HEK293 (cell line): ENCODE data around the gene DNAJA3.

Source experiments
- CTCF ChIA-PET: fragments of 350-600 bp; formaldehyde crosslinking; extraction: SDS; loops from one replicate; lab custom pipeline; 2021; ENCODE audit warnings: antibody characterized with exemption; lab: Yijun Ruan, JAX
- POLR2A ChIA-PET: fragments of 300-600 bp; formaldehyde crosslinking; extraction: SDS; loops from one replicate; lab custom pipeline; 2020; ENCODE audit warnings: antibody characterized with exemption, inconsistent platforms; lab: Yijun Ruan, JAX
- H3K27ac ChIP-seq: fragments of 200-500 bp; sonication (Bioruptor generic); 2 replicates; pipeline ENCODE4 v1.5.1; 2014; ENCODE audit warnings: low read depth, low read length, control low read depth, inconsistent platforms; ENCODE audit errors: extremely low read depth
- H3K36me3 ChIP-seq, 2 experiments: fragments of 200-500 bp in 1 of 2; sonication (Bioruptor generic) in 1 of 2; 1 replicate in 1 of 2; 2 replicates in 1 of 2; pipeline ENCODE4 v1.5.1; 2014 to 2017; ENCODE audit warnings: inconsistent platforms in 2 of 2, low read length in 2 of 2; ENCODE audit not compliant: control insufficient read depth in 2 of 2, insufficient read depth in 1 of 2
- H3K4me1 ChIP-seq: fragments of 200-500 bp; sonication (Bioruptor generic); 2 replicates; pipeline ENCODE4 v1.5.1; 2014; ENCODE audit warnings: mild to moderate bottlenecking, low read length, inconsistent platforms; ENCODE audit not compliant: control insufficient read depth, insufficient read depth
- H3K4me3 ChIP-seq: 2 replicates; pipeline ENCODE4 v1.5.1; 2011; ENCODE audit warnings: low read depth, mild to moderate bottlenecking, control low read depth, low read length, moderate library complexity
- H3K9me3 ChIP-seq: fragments of 200-500 bp; sonication (Bioruptor generic); 2 replicates; pipeline ENCODE4 v1.5.1; 2014; ENCODE audit warnings: low read depth, low read length, inconsistent platforms; ENCODE audit not compliant: control insufficient read depth, insufficient read depth
- OSR2 ChIP-seq: fragments of 450-650 bp; formaldehyde crosslinking; IDR thresholded peaks from 2 replicates; pipeline ENCODE4 v1.5.1; 2016; ENCODE audit warnings: missing biosample characterization, missing genetic modification characterization
- PRDM1 ChIP-seq: fragments of 450-650 bp; formaldehyde crosslinking; IDR thresholded peaks from 2 replicates; pipeline ENCODE4; 2016; ENCODE audit warnings: missing biosample characterization, missing genetic modification characterization
- ZEB2 ChIP-seq: fragments of 450-650 bp; formaldehyde crosslinking; IDR thresholded peaks from 2 replicates; pipeline ENCODE4 v1.5.1; 2016; ENCODE audit warnings: missing biosample characterization, missing genetic modification characterization
- ZFHX2 ChIP-seq: fragments of 450-650 bp; formaldehyde crosslinking; conservative IDR thresholded peaks from 2 replicates; pipeline ENCODE4 v1.5.1; 2016; ENCODE audit warnings: missing biosample characterization, missing genetic modification characterization
- ZNF140 ChIP-seq: fragments of 450-650 bp; formaldehyde crosslinking; IDR thresholded peaks from 2 replicates; pipeline ENCODE4 v1.5.1; 2016; ENCODE audit warnings: missing biosample characterization, missing genetic modification characterization
- ZNF155 ChIP-seq: fragments of 450-650 bp; formaldehyde crosslinking; IDR thresholded peaks from 2 replicates; pipeline ENCODE4 v1.5.1; 2016; ENCODE audit warnings: missing biosample characterization, missing genetic modification characterization
- ZNF324 ChIP-seq: fragments of 450-650 bp; formaldehyde crosslinking; IDR thresholded peaks from 2 replicates; pipeline ENCODE4 v1.5.1; 2016; ENCODE audit warnings: missing biosample characterization, missing genetic modification characterization
- ZNF341 ChIP-seq: fragments of 450-650 bp; formaldehyde crosslinking; IDR thresholded peaks from 2 replicates; pipeline ENCODE4; 2016; ENCODE audit warnings: low read depth, missing biosample characterization, missing genetic modification characterization
- ZNF426 ChIP-seq: fragments of 450-650 bp; formaldehyde crosslinking; IDR thresholded peaks from 2 replicates; pipeline ENCODE4 v1.5.1; 2017; ENCODE audit warnings: missing biosample characterization, missing genetic modification characterization, mild to moderate bottlenecking, inconsistent platforms, moderate library complexity
- ZNF449 ChIP-seq: fragments of 450-650 bp; formaldehyde crosslinking; IDR thresholded peaks from 2 replicates; pipeline ENCODE4 v1.5.1; 2017; ENCODE audit warnings: missing biosample characterization, mild to moderate bottlenecking, missing genetic modification characterization, moderate library complexity
- ZNF600 ChIP-seq: fragments of 450-650 bp; formaldehyde crosslinking; IDR thresholded peaks from 2 replicates; pipeline ENCODE4 v1.5.1; 2016; ENCODE audit warnings: missing biosample characterization, missing genetic modification characterization
- ZNF623 ChIP-seq: fragments of 450-650 bp; formaldehyde crosslinking; IDR thresholded peaks from 2 replicates; pipeline ENCODE4 v1.5.1; 2016; ENCODE audit warnings: missing biosample characterization, missing genetic modification characterization
- ZNF76 ChIP-seq: fragments of 450-650 bp; formaldehyde crosslinking; IDR thresholded peaks from 2 replicates; pipeline ENCODE4; 2016; ENCODE audit warnings: low read depth, missing biosample characterization, missing genetic modification characterization, borderline replicate concordance
- TF ChIP-seq, protein P1 (sequence below): fragments of 450-650 bp; formaldehyde crosslinking; IDR thresholded peaks from 2 replicates; pipeline ENCODE4 v1.5.1; 2016; ENCODE audit warnings: missing biosample characterization, missing genetic modification characterization
- TF ChIP-seq, protein P2 (sequence below): fragments of 450-650 bp; formaldehyde crosslinking; IDR thresholded peaks from 2 replicates; pipeline ENCODE4 v1.5.1; 2016; ENCODE audit warnings: missing biosample characterization, missing genetic modification characterization

Gene DNAJA3

GRCh38 chr16:4500272-4500671 lies 74.6 kb downstream of the DNAJA3 start:
- ChIA-PET POLR2A (no interaction called here), CTCF (interaction anchor here (0.7 to 2.2 kb wide), 7 partner anchors 8 to 124 kb away, joined by 3 to 8 read pairs (median 6); partner anchors contain the start of genes HMOX2 and MGRN1)
- TF ChIP-seq ZNF600 (tag by site-specific recombination) (0 out of 2 replicates have a peak, but pooled peaks have one; percentile 35), ZNF140 (tag by site-specific recombination) (no peak), PRDM1 (tag by site-specific recombination) (peak; percentile 25; the same call in 1 of the 2 replicates), ZEB2 (tag by site-specific recombination) (peak; percentile 30; the same call in 1 of the 2 replicates)
- TF ChIP-seq, protein P1, sequence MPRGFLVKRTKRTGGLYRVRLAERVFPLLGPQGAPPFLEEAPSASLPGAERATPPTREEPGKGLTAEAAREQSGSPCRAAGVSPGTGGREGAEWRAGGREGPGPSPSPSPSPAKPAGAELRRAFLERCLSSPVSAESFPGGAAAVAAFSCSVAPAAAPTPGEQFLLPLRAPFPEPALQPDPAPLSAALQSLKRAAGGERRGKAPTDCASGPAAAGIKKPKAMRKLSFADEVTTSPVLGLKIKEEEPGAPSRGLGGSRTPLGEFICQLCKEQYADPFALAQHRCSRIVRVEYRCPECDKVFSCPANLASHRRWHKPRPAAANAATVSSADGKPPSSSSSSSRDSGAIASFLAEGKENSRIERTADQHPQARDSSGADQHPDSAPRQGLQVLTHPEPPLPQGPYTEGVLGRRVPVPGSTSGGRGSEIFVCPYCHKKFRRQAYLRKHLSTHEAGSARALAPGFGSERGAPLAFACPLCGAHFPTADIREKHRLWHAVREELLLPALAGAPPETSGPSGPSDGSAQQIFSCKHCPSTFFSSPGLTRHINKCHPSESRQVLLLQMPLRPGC (tag by site-specific recombination): peak; percentile 66; the same call in 1 of the 2 replicates
- H3K4me1 ChIP-seq: 0 out of 2 replicates have a peak, but pooled peaks cover 3% of the 10 kb centered on the region
- H3K36me3 ChIP-seq: no peaks in the 10 kb centered on the region; a peak in 1 of 3 replicates
- H3K4me3 ChIP-seq: no peak overlapping the region
- no peaks in the 10 kb centered on the region for H3K9me3 ChIP-seq
- H3K27ac ChIP-seq: no peak overlapping the region

- ChIA-PET POLR2A (interaction anchor here (1.1 kb wide), 1 partner anchor 38 kb away, joined by 3 read pairs; the partner anchor contains the start of gene CDIP1), CTCF (interaction anchor here (0.5 to 2.2 kb wide), 9 partner anchors 11 to 123 kb away, joined by 3 to 8 read pairs (median 5); partner anchors contain the start of genes HMOX2 and MGRN1)
- Histone ChIP-seq H3K4me3 (no peak overlapping the region), H3K9me3 (no peaks in the 10 kb centered on the region), H3K4me1 (0 out of 2 replicates have a peak, but pooled peaks cover 3% of the 10 kb centered on the region), H3K27ac (no peak overlapping the region), H3K36me3 (peaks cover 0 to 6% of the 10 kb centered on the region in 2 experiments; a peak in 2 of 3 replicates)
- TF ChIP-seq ZNF341: peak; percentile 37; the same call in 1 of the 2 replicates
- no peak for TF ChIP-seq ZNF76 (tag by site-specific recombination)
- TF ChIP-seq, all 188 proteins: peak for 1
Measured at GRCh38 chr16:4501071-4501478, 75.4 kb downstream of the DNAJA3 start.

- CTCF ChIA-PET: interaction anchor here (0.6 to 4.5 kb wide), 16 partner anchors 9 to 1846 kb away, joined by 3 to 26 read pairs (median 4); partner anchors contain the start of gene MGRN1
- no peak overlapping the region for H3K27ac ChIP-seq
- no peak overlapping the region for H3K4me3 ChIP-seq
- H3K4me1 ChIP-seq: no peaks in the 10 kb centered on the region
- POLR2A ChIA-PET: no interaction called here
- H3K36me3 ChIP-seq: peaks cover 0 to 49% of the 10 kb centered on the region in 2 experiments; a peak in 2 of 3 replicates
- no peak for TF ChIP-seq ZNF155
- no peak for TF ChIP-seq ZNF140 (tag by site-specific recombination)
- TF ChIP-seq ZNF426 (tag by site-specific recombination): no peak
- TF ChIP-seq ZFHX2 (tag by site-specific recombination): no peak
- no peak for TF ChIP-seq ZNF324 (tag by site-specific recombination)
- TF ChIP-seq OSR2 (tag by site-specific recombination): no peak
- TF ChIP-seq ZNF623 (tag by site-specific recombination): no peak
- TF ChIP-seq ZNF449: no peak
- TF ChIP-seq, protein P2, sequence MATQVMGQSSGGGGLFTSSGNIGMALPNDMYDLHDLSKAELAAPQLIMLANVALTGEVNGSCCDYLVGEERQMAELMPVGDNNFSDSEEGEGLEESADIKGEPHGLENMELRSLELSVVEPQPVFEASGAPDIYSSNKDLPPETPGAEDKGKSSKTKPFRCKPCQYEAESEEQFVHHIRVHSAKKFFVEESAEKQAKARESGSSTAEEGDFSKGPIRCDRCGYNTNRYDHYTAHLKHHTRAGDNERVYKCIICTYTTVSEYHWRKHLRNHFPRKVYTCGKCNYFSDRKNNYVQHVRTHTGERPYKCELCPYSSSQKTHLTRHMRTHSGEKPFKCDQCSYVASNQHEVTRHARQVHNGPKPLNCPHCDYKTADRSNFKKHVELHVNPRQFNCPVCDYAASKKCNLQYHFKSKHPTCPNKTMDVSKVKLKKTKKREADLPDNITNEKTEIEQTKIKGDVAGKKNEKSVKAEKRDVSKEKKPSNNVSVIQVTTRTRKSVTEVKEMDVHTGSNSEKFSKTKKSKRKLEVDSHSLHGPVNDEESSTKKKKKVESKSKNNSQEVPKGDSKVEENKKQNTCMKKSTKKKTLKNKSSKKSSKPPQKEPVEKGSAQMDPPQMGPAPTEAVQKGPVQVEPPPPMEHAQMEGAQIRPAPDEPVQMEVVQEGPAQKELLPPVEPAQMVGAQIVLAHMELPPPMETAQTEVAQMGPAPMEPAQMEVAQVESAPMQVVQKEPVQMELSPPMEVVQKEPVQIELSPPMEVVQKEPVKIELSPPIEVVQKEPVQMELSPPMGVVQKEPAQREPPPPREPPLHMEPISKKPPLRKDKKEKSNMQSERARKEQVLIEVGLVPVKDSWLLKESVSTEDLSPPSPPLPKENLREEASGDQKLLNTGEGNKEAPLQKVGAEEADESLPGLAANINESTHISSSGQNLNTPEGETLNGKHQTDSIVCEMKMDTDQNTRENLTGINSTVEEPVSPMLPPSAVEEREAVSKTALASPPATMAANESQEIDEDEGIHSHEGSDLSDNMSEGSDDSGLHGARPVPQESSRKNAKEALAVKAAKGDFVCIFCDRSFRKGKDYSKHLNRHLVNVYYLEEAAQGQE (tag by site-specific recombination): no peak
- H3K9me3 ChIP-seq: no peaks in the 10 kb centered on the region
Measured at GRCh38 chr16:4505356-4506147, 79.9 kb downstream of the DNAJA3 start.
